Hepatocyte (in vitro differentiated cells): ENCODE measurements around the gene TCERG1.

Experiments
- CTCF ChIP-seq: fragments of 200-600 bp; sonication (generic); IDR thresholded peaks from 2 replicates; pipeline ENCODE4 v1.5.1; 2016; ENCODE audit warnings: antibody characterized with exemption, mild to moderate bottlenecking; ENCODE audit not compliant: poor library complexity
- EZH2 ChIP-seq: fragments of 200-600 bp; sonication (generic); IDR thresholded peaks from 2 replicates; pipeline ENCODE4 v1.6.1; 2016; ENCODE audit warnings: antibody characterized with exemption, mild to moderate bottlenecking, borderline replicate concordance

GRCh38 chr5:146539973-146540372 lies 92.8 kb downstream of the TCERG1 start:
- TF ChIP-seq CTCF (no peak), EZH2 (no peak)
